Measurements from ENCODE around the gene NTSR2.

DNA sequence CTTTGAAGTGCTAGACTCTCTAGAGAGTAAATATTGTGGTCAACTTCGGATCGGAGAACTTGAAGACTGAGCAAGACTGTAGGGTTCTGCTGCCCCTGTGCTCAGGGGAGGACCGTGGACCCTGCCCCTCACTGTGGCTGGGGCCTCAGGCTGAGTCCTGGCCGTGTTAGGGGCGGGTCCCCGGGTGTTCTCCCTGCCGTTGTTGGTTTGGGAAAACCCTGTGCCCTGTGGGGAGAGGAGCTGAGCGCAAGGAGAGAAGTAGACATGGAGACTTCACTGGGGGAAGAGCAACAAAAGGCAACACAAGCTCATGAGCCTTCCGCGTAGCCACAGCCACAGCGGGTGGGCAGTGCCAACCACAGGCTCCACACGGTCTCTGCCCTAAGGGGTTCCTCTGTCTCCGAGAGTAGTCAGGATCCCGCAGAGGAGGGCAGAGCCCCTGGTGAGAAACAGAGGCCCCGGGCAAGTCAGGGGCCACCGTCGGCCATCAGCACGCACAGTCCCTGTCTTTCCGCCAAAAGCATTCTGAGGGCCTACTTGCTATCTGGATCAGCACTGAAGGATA, 53.1 kb downstream of the NTSR2 start:
- TF ChIP-seq EZH2 (IDR thresholded peaks at IDR 0.05; ENCODE audit: low read length, unreplicated experiment), result no peak
- TF ChIP-seq CTCF (conservative IDR thresholded peaks at IDR 0.05; ENCODE audit: low read depth, low read length), result no peak
- no peak for TF ChIP-seq EZH2phosphoT487 (IDR thresholded peaks at IDR 0.05; ENCODE audit: borderline replicate concordance, low read length)

All from PC-3 (cell line).